HUES64 (cell line): ENCODE data around the gene GRIP1.

Source experiments
- H3K27ac ChIP-seq: 2 replicates; pipeline ENCODE4 v1.7.0; 2013; ENCODE audit warnings: low read depth, low read length, inconsistent platforms
- H3K27me3 ChIP-seq: 2 replicates; pipeline ENCODE4 v1.6.1; 2013; ENCODE audit warnings: mild to moderate bottlenecking, low read length; ENCODE audit not compliant: insufficient read depth
- H3K36me3 ChIP-seq: 2 replicates; pipeline ENCODE4 v1.6.1; 2013; ENCODE audit warnings: mild to moderate bottlenecking, low read length; ENCODE audit not compliant: insufficient read depth
- H3K4me1 ChIP-seq: 2 replicates; pipeline ENCODE4 v1.6.1; 2013; ENCODE audit warnings: mild to moderate bottlenecking, low read length, moderate library complexity; ENCODE audit not compliant: insufficient read depth
- H3K4me3 ChIP-seq: 2 replicates; pipeline ENCODE4 v1.5.1; 2013; ENCODE audit warnings: mild to moderate bottlenecking, low read length, moderate library complexity
- H3K9ac ChIP-seq: 2 replicates; pipeline ENCODE4 v1.6.1; 2013; ENCODE audit warnings: mild to moderate bottlenecking, low read depth, low read length
- H3K9me3 ChIP-seq: 2 replicates; pipeline ENCODE4 v1.6.1; 2013; ENCODE audit warnings: low read depth, low read length; ENCODE audit not compliant: insufficient read depth
- WGBS: fragments of 150-250, 120-280 bp; methylation state at CpG from one replicate; pipeline ENCODE4 v1.1.7; 2013; ENCODE audit warnings: missing lambda C conversion rate; 5-methylcytosine and 5-hydroxymethylcytosine counted together

Gene GRIP1

GRCh38 chr12:66598079-66598478 lies 80.8 kb downstream of the GRIP1 start:
- 100% methylated on average over 3 of the region's 4 CpGs for WGBS
- peaks cover 31% of the 10 kb centered on the region for H3K4me1 ChIP-seq
- H3K27me3 ChIP-seq = no peaks in the 10 kb centered on the region
- H3K9me3 ChIP-seq = no peaks in the 10 kb centered on the region
- no peak overlapping the region for H3K9ac ChIP-seq
- no peak overlapping the region for H3K4me3 ChIP-seq
- H3K36me3 ChIP-seq = no peaks in the 10 kb centered on the region
- H3K27ac ChIP-seq = no peak overlapping the region

GRCh38 chr12:66596199-66596598 lies 82.7 kb downstream of the GRIP1 start:
- Histone ChIP-seq H3K36me3 (no peaks in the 10 kb centered on the region), H3K27me3 (no peaks in the 10 kb centered on the region), H3K9ac (no peak overlapping the region), H3K27ac (no peak overlapping the region), H3K4me1 (peaks cover 13% of the 10 kb centered on the region; the same call in 1 of the 2 replicates), H3K9me3 (no peaks in the 10 kb centered on the region), H3K4me3 (no peak overlapping the region)
- 96% methylated on average over 1 of the region's 2 CpGs for WGBS

- no peak overlapping the region for H3K4me3 ChIP-seq
- H3K27ac ChIP-seq = no peak overlapping the region
- no peaks in the 10 kb centered on the region for H3K36me3 ChIP-seq
- peaks cover 16% of the 10 kb centered on the region for H3K4me1 ChIP-seq
- H3K9me3 ChIP-seq = no peaks in the 10 kb centered on the region
- H3K9ac ChIP-seq = no peak overlapping the region
- no peaks in the 10 kb centered on the region for H3K27me3 ChIP-seq
These were observed 84.2 kb downstream of the GRIP1 start for GRCh38 chr12:66594688-66595087.

- H3K36me3 ChIP-seq = no peaks in the 10 kb centered on the region
- H3K9me3 ChIP-seq = no peaks in the 10 kb centered on the region
- WGBS = 90% methylated on average over 2 of the region's 2 CpGs
- peaks cover 15% of the 10 kb centered on the region for H3K4me1 ChIP-seq
- H3K9ac ChIP-seq = no peak overlapping the region
- H3K4me3 ChIP-seq = no peak overlapping the region
- H3K27ac ChIP-seq = no peak overlapping the region
- no peaks in the 10 kb centered on the region for H3K27me3 ChIP-seq
These were observed 88.4 kb downstream of the GRIP1 start for GRCh38 chr12:66590275-66590985.

GRCh38 chr12:66589095-66589494 lies 89.8 kb downstream of the GRIP1 start:
- H3K9me3 ChIP-seq = no peaks in the 10 kb centered on the region
- H3K27ac ChIP-seq = no peak overlapping the region
- no peak overlapping the region; the same call in 1 of the 2 replicates for H3K4me3 ChIP-seq
- H3K4me1 ChIP-seq = peaks cover 15% of the 10 kb centered on the region
- 45% methylated on average over 3 of the region's 3 CpGs for WGBS
- no peaks in the 10 kb centered on the region for H3K27me3 ChIP-seq
- H3K36me3 ChIP-seq = no peaks in the 10 kb centered on the region
- H3K9ac ChIP-seq = no peak overlapping the region

GRCh38 chr12:66587912-66588311 lies 91.0 kb downstream of the GRIP1 start:
- H3K36me3 ChIP-seq = no peaks in the 10 kb centered on the region
- no peak overlapping the region for H3K27ac ChIP-seq
- WGBS = 97% methylated on average over 6 of the region's 6 CpGs
- no peak overlapping the region for H3K4me3 ChIP-seq
- no peaks in the 10 kb centered on the region for H3K9me3 ChIP-seq
- peaks cover 15% of the 10 kb centered on the region for H3K4me1 ChIP-seq
- no peak overlapping the region for H3K9ac ChIP-seq
- no peaks in the 10 kb centered on the region for H3K27me3 ChIP-seq

GRCh38 chr12:66584673-66585072 lies 94.2 kb downstream of the GRIP1 start:
- 78% methylated on average over 4 of the region's 4 CpGs for WGBS
- no peaks in the 10 kb centered on the region for H3K36me3 ChIP-seq

GRCh38 chr12:66573605-66574004 lies 105.3 kb downstream of the GRIP1 start:
- H3K27ac ChIP-seq = no peak overlapping the region
- no peaks in the 10 kb centered on the region for H3K4me1 ChIP-seq
- H3K9ac ChIP-seq = no peak overlapping the region
- H3K27me3 ChIP-seq = no peaks in the 10 kb centered on the region
- WGBS = 90% methylated on average over 5 of the region's 5 CpGs
- no peaks in the 10 kb centered on the region for H3K9me3 ChIP-seq
- no peak overlapping the region for H3K4me3 ChIP-seq
- no peaks in the 10 kb centered on the region for H3K36me3 ChIP-seq

More at GRCh38 chr12:66584673-66585072, 94.2 kb downstream of the GRIP1 start:
- Histone ChIP-seq H3K9me3 (no peaks in the 10 kb centered on the region), H3K4me1 (peaks cover 7% of the 10 kb centered on the region), H3K4me3 (no peak overlapping the region), H3K27ac (no peak overlapping the region), H3K9ac (no peak overlapping the region), H3K27me3 (no peaks in the 10 kb centered on the region)

- Histone ChIP-seq H3K36me3 (no peaks in the 10 kb centered on the region), H3K4me1 (no peaks in the 10 kb centered on the region), H3K4me3 (no peak overlapping the region), H3K27ac (no peak overlapping the region), H3K9ac (no peak overlapping the region), H3K9me3 (no peaks in the 10 kb centered on the region), H3K27me3 (no peaks in the 10 kb centered on the region)
- 96% methylated on average over 3 of the region's 6 CpGs for WGBS
These were observed 106.0 kb downstream of the GRIP1 start for GRCh38 chr12:66572845-66573244.

- Histone ChIP-seq H3K9ac (no peak overlapping the region), H3K27me3 (no peaks in the 10 kb centered on the region), H3K4me3 (no peak overlapping the region), H3K4me1 (no peaks in the 10 kb centered on the region), H3K9me3 (no peaks in the 10 kb centered on the region), H3K36me3 (no peaks in the 10 kb centered on the region), H3K27ac (no peak overlapping the region)
- WGBS = 87% methylated on average over 1 of the region's 1 CpG
These were observed 107.4 kb downstream of the GRIP1 start for GRCh38 chr12:66571361-66571915.

GRCh38 chr12:66563220-66563619 lies 115.7 kb downstream of the GRIP1 start:
- Histone ChIP-seq H3K4me3 (no peak overlapping the region), H3K27me3 (no peaks in the 10 kb centered on the region), H3K36me3 (no peaks in the 10 kb centered on the region), H3K9ac (no peak overlapping the region), H3K9me3 (peaks cover 22% of the 10 kb centered on the region), H3K27ac (no peak overlapping the region), H3K4me1 (no peaks in the 10 kb centered on the region)
